Activated gamma-delta T cell (primary cell): ENCODE measurements around the gene IL22RA1.

Source experiments
- DNase-seq: peaks from one replicate; lab custom pipeline; 2025; lab: John Stamatoyannopoulos, UW

The IL22RA1 gene

GRCh38 chr1:24136956-24137539 lies 5.9 kb downstream of the IL22RA1 start:
- DNase-seq, result no peak

GRCh38 chr1:24134376-24134775 lies 8.6 kb downstream of the IL22RA1 start:
- no peak for DNase-seq

- no peak for DNase-seq
Measured at GRCh38 chr1:24133819-24134218, 9.1 kb downstream of the IL22RA1 start.

GRCh38 chr1:24130385-24130784 lies 12.6 kb downstream of the IL22RA1 start:
- no peak for DNase-seq

GRCh38 chr1:24127801-24128363 lies 15.1 kb downstream of the IL22RA1 start:
- no peak for DNase-seq

GRCh38 chr1:24127134-24127800 lies 15.7 kb downstream of the IL22RA1 start:
- no peak for DNase-seq

- no peak for DNase-seq
Measured at GRCh38 chr1:24126672-24127023, 16.3 kb downstream of the IL22RA1 start.

- no peak for DNase-seq
Measured at GRCh38 chr1:24126018-24126671, 16.8 kb downstream of the IL22RA1 start.

GRCh38 chr1:24125456-24125855 lies 17.5 kb downstream of the IL22RA1 start:
- DNase-seq, result no peak

GRCh38 chr1:24124980-24125379 lies 18.0 kb downstream of the IL22RA1 start:
- DNase-seq, result no peak

- DNase-seq, result no peak
Measured at GRCh38 chr1:24123611-24124010, 19.3 kb downstream of the IL22RA1 start.

GRCh38 chr1:24122776-24123175 lies 20.2 kb downstream of the IL22RA1 start:
- DNase-seq, result no peak

- no peak for DNase-seq
Measured at GRCh38 chr1:24121406-24121805, 21.5 kb downstream of the IL22RA1 start.

GRCh38 chr1:24120965-24121364 lies 22.0 kb downstream of the IL22RA1 start:
- no peak for DNase-seq

- DNase-seq, result no peak
Measured at GRCh38 chr1:24119859-24120756, 22.8 kb downstream of the IL22RA1 start.

- no peak for DNase-seq
Measured at GRCh38 chr1:24119489-24119858, 23.5 kb downstream of the IL22RA1 start.

- no peak for DNase-seq
Measured at GRCh38 chr1:24118410-24119242, 24.3 kb downstream of the IL22RA1 start.

- DNase-seq, result no peak
Measured at GRCh38 chr1:24117722-24118409, 25.1 kb downstream of the IL22RA1 start.

- no peak for DNase-seq
Measured at GRCh38 chr1:24117132-24117531, 25.8 kb downstream of the IL22RA1 start.

- no peak for DNase-seq
Measured at GRCh38 chr1:24114753-24115152, 28.2 kb downstream of the IL22RA1 start.

- DNase-seq, result no peak
Measured at GRCh38 chr1:24113641-24114033, 29.3 kb downstream of the IL22RA1 start.
